Activated CD8-positive, alpha-beta memory T cell treated with anti-CD3 and anti-CD28 coated beads for 36 hours (primary cell): ENCODE data around the gene FKBP1C. TPM values are rescaled to one million over a fixed set of nuclear protein-coding genes. Genes with fewer than 3 reads are reported as not detected.
"Not testable (repeated sequence)": the region's sequence is repeated elsewhere in the genome, so short reads cannot be mapped to it uniquely, and the experiment has no call there.

Source experiments
- CTCF ChIA-PET: fragments of 350-600 bp; sonication (Branson Sonifier 250); formaldehyde crosslinking; loops from one replicate; lab custom pipeline; 2021; ENCODE audit warnings: antibody characterized with exemption; lab: Charles Lee
- POLR2A ChIA-PET: fragments of 350-600 bp; sonication (Branson Sonifier 250); formaldehyde crosslinking; loops from one replicate; lab custom pipeline; 2021; ENCODE audit warnings: antibody characterized with exemption; lab: Charles Lee
- total RNA-seq, 2 experiments: library from RNA; stranded (reverse); gene quantifications; one replicate each; pipeline ENCODE4 v1.2.3, GENCODE V29; 2021

Gene FKBP1C
- total RNA-seq: 1 to 10 TPM; 1.4 to 1.7 TPM

DNA sequence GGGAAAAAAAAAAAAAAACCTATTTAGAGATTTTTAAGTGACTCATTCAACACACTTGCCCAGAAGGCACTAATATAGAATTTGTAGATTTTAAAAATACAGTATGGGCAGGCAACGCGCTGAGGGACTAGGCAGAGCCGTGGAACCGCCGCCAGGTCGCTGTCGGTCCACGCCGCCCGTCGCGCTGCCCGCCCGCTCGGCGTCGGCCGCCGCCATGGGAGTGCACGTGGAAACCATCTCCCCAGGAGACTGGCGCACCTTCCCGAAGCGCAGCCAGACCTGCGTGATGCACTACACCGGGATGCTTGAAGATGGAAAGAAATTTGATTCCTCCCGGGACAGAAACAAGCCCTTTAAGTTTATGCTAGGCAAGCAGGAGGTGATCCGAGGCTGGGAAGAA is at the start of gene FKBP1C:
FKBP1C (plus strand) TSS at position 127 of the 400 bp plus-strand sequence.
- POLR2A ChIA-PET, CTCF ChIA-PET: not testable (repeated sequence)

DNA sequence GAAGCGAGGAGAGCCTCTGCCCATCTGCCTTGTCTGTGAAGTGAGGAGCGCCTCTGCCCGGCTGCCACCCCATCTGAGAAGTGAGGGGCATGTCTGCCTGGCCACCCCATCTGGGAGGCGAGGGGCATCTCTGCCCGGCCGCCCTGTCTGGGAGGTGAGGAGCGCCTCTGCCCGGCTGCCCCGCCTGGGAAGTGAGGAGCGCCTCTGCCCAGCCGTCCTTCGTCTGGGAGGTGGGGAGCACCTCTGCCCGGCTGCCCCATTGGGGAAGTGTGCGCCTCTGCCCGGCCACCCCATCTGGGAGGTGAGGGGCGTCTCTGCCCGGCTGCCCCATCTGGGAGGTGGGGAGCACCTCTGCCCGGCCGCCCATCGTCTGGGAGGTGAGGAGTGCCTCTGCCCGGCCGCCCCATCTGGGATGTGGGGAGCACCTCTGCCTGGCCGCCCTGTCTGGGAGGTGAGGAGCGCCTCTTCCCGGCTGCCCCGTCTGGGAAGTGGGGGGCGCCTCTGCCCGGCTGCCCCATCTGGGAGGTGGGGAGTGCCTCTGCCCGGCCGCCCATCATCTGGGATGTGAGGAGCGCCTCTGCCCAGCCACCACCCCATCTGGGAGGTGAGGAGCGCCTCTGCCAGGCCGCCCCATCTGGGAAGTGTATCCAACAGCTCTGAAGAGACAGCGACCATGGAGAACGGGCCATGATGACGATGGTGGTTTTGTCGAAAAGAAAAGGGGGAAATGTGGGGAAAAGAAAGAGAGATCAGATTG is 47.0 kb upstream of the FKBP1C start:
- CTCF ChIA-PET, POLR2A ChIA-PET: not testable (repeated sequence)

DNA sequence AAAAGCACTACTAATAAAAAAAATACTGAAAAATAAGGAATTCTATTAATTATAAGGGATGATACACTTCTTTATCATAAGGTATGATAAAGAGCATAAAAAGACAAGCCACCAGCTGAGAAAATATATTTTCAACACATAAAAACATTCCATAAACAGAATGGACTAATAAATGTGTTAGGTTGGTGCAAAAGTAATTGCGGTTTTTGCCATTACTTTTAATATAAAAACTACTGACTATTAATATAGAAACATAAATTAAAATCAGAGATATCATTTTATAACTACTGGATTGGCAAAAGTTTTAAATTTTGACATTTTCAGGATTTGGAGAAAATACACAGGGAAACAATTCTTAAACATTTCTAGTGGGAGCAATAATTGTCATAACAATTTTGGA is 37.1 kb upstream of the FKBP1C start:
- CTCF ChIA-PET: no interaction called here
- POLR2A ChIA-PET: no interaction called here

DNA sequence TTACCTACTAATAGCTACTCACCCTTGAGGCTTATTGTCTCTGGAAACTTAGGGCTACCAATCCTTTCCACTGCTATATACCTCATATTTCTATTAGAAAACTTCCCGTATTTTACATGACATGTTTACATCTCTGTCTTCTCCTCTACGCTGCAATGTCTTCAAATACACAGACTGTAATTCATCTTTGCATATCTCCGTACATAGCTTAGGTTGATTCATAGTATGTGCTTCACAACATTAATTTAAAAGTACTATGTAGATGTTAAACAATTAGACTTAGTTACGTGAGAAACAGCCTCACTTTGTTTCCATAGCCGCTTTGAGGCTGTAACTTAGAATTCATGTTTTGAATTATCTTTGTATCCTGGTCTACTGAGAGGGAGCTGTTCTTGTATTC is 35.1 kb upstream of the FKBP1C start:
- ChIA-PET POLR2A (no interaction called here), CTCF (no interaction called here)

DNA sequence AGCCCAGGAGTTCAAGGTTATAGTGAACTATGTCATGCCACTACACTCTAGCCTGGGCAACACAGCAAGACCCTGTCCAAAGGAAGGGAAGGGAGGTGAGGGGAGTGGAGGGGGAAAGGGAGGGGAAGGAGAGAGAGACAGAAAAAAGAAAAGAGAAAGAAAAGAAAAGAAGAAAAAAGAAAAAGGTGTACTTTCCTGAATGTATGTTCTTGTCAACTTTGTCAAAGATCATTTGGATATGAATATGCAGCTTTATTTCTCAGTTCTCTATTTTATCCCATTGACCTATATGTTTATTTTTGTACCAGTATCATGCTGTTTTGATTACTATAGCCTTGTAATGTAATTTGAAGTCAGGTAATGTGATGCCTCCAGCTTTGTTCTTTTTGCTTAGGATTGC is 30.9 kb upstream of the FKBP1C start:
- POLR2A ChIA-PET: no interaction called here
- CTCF ChIA-PET: no interaction called here

DNA sequence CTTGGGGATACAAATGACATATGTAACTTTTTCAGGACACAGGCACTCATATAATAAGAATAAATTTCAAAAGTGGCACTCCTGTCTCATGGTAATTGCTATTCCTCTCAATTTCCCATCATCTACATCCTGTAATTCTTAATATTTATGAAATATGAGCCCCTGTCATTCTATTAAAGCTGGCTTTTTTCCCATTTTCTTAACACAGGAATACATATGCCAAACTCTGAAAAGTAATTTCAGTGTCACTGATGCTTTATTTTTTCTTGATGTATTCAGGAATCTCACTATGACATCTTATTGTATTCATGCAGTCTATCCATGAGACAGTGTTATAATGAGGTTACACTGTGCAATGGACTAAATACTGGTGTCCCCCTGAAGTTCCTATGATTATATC is 24.3 kb upstream of the FKBP1C start:
- CTCF ChIA-PET: no interaction called here
- POLR2A ChIA-PET: no interaction called here

DNA sequence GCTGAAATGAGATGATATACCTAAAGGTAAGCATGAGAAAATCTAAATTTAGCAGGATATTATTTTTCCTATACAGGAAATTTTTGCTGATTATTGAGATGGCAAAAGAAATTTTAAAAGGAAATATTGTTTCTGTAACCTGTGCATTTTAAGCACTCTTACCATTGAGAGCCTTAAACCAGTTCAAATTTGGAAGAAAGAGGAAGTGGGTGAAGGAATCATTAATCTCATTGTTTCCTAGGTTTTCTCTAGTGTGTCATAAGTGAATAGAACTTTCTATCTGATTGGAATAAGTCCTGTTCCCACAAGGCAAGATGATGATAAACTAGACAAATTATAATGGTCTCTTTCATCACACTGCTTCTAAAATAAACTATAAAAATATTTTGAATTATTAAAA is 22.4 kb upstream of the FKBP1C start:
- ChIA-PET POLR2A (no interaction called here), CTCF (no interaction called here)

DNA sequence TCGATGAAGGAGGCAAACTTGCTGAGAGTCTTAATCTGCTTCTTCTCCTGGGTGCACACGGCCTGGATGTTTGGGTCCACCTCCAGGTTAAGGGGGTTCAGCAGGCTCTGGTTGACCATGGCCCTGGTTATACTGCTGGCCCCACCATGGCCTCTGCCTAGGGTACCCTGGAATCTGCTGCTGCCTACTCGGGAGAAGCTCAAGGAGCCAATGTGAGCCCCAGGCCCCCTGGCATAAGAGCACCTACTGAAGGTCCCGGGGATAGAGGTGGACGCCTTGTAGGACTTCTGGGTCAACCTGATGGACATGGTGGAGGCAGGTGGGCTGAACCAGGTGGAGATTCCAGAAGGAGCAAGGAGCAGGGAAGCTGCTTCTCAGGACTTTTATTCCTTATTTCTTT is 17.9 kb upstream of the FKBP1C start:
- POLR2A ChIA-PET: no interaction called here
- CTCF ChIA-PET: no interaction called here

DNA sequence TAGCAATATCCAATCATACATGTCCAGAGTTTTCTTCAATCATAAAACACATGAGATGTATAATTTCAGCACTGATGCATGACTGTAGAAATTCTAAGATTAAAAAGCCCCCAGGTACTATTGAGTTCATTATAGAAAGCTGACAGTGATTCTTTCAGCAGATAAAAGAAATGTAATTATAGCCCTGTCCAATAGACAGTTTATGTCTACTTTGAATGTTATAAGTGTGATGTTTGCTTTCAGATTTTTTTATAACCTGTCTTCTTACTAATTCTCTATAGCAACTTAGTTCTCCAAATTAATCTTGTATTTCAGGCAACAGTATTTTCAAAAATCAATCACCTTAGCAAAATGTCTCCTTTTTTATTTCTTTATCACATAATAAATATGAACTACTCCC is 13.5 kb upstream of the FKBP1C start:
- ChIA-PET POLR2A (no interaction called here), CTCF (no interaction called here)

DNA sequence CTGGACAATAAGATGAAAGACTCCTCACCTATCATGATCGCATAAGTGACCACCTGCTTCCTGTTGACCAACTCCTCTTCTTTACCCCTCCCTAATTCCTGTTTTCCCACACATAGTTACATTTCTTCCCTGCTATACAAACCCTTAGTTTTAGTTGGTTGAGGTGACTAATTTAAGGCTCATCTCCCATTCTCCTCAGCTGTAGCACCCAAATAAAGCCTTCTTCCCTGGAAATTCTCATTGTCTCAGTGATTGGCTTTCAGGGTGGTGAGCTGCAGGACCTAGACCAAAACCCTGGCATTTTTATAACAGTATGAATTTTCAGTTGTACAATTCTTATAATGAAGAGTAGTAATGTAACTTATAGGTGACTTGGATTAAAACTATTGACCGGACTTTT is 2.1 kb downstream of the FKBP1C start:
- ChIA-PET CTCF (no interaction called here), POLR2A (no interaction called here)

DNA sequence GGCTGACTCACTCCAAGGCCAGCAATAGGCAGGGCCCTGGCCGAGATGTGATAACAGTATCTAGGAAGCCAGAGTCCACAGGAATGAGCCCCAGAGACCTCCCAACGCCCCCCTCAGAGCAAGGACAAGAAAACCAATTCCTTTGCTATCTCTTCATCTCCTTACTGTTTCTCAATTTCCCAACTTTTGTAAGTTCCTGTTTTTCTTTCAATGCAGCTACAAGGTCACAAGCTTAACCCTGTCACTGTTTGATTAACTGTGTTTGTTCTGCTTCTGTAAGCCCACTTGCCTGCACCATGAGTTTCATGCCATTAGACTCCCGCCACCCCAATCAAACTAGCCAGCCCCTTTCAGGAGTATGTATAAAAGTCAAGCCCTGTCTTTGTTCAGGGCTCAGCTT is 3.5 kb downstream of the FKBP1C start:
- ChIA-PET CTCF (no interaction called here), POLR2A (no interaction called here)

DNA sequence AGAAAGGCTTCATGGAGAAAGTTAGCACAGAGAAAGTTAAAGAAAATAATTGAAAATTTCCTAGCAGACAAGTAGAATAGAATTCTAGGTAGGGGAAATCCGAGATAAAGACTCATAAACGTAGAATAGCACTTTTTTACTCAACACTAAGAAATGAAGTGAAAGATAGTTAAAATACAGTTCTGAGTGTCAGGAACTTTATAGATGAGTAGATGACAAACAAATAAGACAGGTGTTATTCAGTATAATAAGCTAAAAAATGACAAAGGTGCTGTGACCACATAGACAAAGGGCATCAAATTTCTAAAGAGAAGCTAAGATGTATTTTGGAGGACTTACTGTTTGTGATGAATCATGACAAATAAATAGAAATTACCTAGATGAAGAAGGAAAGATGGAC is 12.9 kb downstream of the FKBP1C start:
- ChIA-PET CTCF (no interaction called here), POLR2A (no interaction called here)

DNA sequence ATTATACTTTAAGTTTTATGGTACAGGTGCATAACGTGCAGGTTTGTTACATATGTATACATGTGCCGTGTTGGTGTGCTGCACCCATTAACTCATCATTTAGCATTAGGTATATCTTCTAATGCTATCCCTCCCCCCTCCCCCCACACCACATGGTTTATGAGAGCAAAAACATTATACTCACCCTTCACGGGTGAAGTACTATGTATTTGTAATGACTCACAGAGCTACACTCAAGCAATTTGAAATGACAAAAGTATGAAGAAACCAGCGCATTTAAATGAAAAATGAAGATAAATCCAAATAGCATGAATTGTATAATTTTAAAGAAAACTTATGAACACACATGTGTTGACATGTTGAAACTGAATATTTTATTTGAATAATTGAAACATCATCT is 14.7 kb downstream of the FKBP1C start:
- POLR2A ChIA-PET, CTCF ChIA-PET: not testable (repeated sequence)

DNA sequence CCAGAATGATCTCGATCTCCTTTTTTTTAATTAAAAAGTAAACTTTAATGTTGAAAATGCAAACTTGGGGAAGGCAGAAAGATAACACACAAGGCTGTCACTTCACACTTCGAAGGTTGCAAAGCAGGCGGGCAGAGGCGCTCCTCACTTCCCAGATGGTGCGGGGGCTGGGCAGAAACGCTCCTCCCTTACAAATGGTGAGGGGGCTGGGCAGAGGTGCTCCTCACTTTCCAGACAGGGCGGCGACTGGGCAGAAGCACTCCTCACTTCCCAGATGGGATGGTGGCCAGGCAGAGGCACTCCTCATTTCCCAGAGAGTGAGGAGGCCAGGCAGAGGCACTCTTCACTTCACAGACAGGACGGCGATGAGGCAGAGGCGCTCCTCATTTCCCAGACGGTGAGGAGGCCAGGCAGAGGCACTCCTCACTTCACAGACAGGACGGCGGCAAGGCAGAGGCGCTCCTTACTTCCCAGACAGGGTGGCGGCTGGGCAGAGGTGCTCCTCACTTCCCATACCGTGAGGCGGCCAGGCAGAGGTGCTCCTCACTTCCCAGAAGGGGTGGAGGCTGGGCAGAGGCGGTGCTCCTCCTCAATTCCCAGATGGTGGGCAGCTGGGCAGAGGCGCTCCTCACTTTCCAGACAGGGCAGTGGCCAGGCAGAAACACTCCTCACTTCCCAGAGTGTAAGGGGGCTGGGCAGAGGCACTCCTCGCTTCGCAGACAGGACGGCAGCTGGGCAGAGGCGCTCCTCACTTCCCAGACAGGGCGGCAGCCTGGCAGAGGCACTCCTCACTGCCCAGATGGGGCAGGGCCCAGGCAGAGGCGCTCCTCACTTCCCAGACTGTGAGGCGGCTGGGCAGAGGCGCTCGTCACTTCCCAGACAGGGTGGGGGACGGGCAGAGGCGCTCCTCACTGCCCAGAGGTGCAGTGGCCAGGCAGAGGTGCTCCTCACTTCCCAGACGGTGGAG is 16.9 kb downstream of the FKBP1C start:
- CTCF ChIA-PET, POLR2A ChIA-PET: not testable (repeated sequence)

DNA sequence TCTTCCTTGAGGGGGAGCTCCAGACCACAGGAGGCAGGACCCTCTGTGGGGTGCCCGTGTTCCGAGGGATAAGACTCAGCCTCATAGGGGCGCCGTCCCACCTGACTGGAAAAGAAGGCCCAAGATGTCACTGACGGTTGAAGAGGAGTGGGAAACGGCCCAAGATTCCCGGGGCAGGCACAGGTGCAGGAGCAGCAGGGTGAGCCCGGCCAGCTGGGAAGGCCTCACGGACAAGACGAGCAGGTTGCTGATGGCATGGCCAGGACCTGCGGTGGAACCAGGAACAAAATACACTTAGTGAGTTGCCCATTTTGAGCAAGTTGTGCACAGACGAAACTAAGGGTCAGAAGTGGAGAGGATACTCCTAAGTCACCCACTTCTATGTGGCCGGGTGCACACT is 18.8 kb downstream of the FKBP1C start:
- POLR2A ChIA-PET, CTCF ChIA-PET: not testable (repeated sequence)

DNA sequence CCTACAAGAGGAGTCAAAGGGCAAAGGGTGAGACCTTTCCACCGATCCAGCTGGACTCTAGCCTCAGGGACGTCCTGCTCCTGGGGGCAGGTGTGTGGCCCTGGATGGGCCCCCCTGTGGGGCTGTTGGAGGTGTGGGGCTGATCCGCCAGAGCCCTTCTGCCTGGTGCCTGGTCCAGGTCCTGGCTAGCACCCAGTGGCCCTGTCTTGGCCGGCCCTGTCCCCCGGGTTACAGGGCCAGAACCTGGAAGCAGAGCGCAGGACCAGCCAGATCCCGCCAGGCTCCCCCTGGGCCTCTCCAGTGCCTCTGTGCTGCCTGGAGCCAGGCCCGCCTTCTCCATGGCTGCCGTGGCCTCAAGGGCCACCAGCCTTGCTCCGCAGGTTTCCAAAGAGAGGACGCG is 19.2 kb downstream of the FKBP1C start:
- POLR2A ChIA-PET: not testable (repeated sequence)

DNA sequence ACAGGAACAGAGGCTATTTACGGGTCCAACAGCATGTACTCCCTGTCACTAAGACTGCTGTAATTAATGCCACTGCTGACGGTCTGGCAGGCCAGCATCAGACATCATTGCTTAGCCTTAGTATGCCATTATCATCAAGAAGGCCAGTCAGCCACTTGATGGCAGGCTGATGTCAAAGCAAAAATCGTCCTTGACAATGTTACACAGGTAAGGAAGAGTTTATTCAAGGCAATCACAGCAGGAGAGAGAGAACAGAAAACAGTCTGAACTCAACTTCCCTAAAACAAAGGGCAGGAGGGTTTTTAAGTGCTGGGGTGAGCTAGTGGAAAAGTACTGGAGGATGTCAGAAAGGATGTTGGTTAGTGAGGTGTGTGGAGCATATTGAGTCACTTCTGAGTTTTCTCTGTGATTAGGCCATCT is 25.1 kb downstream of the FKBP1C start:
- ChIA-PET CTCF (no interaction called here), POLR2A (no interaction called here)

More for the DNA sequence above, 19.2 kb downstream of the FKBP1C start:
- CTCF ChIA-PET: not testable (repeated sequence)

DNA sequence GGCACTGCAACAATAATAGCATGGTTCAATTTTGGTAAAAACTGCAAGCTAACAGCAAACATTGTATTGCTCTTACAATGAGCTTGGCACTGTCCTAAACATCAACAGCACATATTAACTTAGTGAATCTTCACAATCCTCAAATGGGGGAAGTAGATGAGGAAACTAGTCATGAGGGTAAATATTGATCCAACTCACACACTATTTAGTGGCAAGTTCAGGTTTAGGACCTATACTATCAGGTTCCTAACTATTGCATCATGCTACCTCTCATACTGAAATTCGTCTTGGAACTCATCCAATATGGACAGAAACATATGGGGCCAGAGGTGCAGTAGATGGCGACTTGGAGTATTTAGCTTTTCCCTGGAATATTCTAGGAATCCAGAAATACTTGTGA is 34.2 kb downstream of the FKBP1C start:
- CTCF ChIA-PET: no interaction called here
- POLR2A ChIA-PET: no interaction called here

DNA sequence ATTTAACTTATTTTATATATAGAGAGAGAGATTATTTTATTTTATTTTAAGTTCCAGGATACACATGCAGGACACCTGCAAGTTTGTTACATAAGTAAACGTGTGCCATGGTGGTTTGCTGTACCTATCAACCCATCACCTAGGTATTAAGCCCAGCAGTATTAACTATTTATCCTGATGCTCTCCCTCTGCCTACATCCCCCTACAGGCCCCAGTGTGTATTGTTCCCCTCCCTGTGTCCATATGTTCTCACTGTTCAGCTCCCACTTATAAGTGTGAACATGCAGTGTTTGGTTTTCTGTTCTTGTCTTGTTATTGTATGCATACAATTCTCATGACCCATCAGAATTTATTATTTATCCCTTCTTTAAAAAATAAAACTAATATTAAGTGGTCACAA is 34.6 kb downstream of the FKBP1C start:
- POLR2A ChIA-PET: no interaction called here
- CTCF ChIA-PET: no interaction called here

DNA sequence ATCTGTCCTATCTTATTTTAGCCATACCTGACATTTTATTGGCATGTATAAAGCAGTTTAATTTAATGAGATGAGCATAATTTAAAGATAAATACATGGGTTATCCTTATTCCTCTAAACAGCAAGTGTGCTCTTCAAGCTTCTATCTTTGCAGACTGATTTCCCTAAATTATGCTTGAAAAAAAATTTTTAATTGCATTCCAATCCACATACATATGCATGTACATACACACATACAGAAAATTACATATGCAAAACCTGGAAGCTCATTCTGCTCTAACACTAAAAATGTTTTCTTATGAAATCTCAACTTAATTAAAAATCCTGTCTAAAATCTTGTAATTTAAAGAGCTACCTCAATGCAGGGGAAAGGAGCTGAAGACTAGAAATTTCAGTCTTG is 35.3 kb downstream of the FKBP1C start:
- CTCF ChIA-PET: no interaction called here
- POLR2A ChIA-PET: no interaction called here
